Measurements from ENCODE around the gene IFIT2.
"Not testable (repeated sequence)": the region's sequence is repeated elsewhere in the genome, so short reads cannot be mapped to it uniquely, and the experiment has no call there.

IFIT2 gene

DNA sequence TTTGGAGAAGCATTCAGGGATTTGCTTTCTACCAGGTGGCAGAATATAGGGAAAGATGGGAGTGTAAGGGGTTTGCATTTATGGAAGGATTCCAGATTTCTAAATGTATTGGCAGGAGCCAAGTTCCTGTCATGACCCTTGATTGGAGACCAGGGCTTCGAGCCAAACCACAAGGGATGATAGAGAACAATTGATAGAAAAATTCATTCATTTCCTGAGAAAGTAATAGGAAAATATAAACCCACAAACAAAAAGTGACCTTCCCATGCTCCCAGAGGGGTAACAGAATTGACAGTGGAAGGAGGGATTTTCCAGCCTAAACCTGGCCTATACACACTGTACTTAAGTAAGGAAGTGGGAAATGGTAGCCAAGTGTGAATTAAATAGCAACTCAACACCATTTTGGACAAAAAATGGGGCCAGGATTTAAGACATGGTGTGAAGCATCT, 22.4 kb upstream of the IFIT2 start:
- DNase-seq (ENCODE audit: low read depth), result no peak
- no peak overlapping the region for H3K4me3 ChIP-seq (ENCODE audit: control insufficient read depth, low read depth, low read length)
- no peak for TF ChIP-seq CTCF (IDR thresholded peaks at IDR 0.05; ENCODE audit: control insufficient read depth, insufficient read depth, low read depth, low read length, missing control alignments)

DNA sequence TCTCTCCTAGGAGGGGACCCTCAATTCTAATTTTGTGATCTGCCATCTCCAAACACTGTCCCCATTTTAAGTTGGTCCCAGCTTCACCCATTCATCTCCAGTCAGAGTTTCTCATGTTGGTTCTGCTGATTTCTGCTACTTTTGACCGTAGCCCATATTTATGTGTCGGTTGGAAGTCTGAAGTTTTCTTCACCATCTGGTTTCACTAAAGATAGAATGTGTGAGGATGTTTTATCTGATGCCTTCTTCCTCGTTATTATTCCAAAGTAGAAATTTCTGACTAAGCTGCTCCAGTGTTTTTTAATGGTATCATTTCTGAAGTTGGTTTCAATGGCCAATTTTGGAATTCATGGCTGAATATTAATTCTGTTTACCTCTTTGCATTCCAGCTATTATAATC, 21.3 kb upstream of the IFIT2 start:
- no peak for TF ChIP-seq CTCF (IDR thresholded peaks at IDR 0.05; ENCODE audit: control insufficient read depth, insufficient read depth, low read depth, low read length, missing control alignments)
- no peak overlapping the region for H3K4me3 ChIP-seq (ENCODE audit: control insufficient read depth, low read depth, low read length)
- DNase-seq (ENCODE audit: low read depth), result no peak

GRCh38 chr10:89281606-89282395, 20.0 kb upstream of the IFIT2 start:
- no peak overlapping the region for H3K4me3 ChIP-seq (ENCODE audit: control insufficient read depth, low read depth, low read length)
- no peak for DNase-seq (ENCODE audit: low read depth)
- TF ChIP-seq CTCF (IDR thresholded peaks at IDR 0.05; ENCODE audit: control insufficient read depth, insufficient read depth, low read depth, low read length, missing control alignments), result no peak

DNA sequence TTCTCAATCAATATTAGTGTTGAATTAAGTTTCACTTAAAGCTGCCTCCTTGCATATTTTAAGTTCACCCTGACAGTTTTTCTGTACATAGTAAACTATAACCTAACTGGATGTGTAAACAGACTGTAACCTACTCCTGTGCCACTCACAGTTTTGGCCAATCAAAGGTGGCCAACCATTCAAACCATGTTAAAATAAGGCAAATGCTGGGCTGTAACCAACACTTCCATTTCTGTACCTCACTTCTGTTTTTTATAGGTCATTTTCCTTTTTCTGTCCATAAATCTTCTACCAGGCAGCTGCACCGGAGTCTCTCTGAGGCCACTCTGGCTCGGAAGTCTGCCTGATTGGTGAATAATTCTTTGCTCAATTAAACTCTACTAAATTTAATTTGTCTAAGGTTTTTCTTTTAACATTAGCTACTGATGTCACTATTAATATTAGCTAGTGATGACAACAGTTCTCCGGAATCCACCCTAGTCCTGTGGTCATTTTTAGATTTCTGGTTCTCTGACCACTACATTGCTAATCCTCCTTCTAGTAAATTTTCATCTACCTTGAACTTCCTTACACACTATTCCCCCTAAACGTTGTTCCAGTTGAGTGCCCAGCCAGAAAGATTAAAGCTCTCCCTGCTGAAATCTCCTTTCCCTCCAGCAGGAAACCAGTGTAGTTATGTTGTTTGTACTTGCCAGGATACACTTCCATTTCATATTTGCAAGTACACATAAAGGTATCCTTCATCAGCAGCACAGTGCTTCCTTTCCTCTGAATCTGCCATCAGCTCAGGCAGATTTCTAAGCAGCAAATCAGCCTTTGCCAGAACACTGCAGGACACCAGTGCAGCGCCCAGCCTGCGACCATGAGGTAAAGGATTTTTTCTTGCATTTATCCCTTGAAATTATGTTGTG, 18.6 kb upstream of the IFIT2 start:
- H3K4me3 ChIP-seq (ENCODE audit: control insufficient read depth, low read depth, low read length), result no peak overlapping the region
- no peak for DNase-seq (ENCODE audit: low read depth)
- no peak for TF ChIP-seq CTCF (IDR thresholded peaks at IDR 0.05; ENCODE audit: control insufficient read depth, insufficient read depth, low read depth, low read length, missing control alignments)

- DNase-seq (ENCODE audit: low read depth), result peak; percentile 83
- H3K4me3 ChIP-seq (ENCODE audit: control insufficient read depth, low read depth, low read length), result no peak overlapping the region
- TF ChIP-seq CTCF (IDR thresholded peaks at IDR 0.05; ENCODE audit: control insufficient read depth, insufficient read depth, low read depth, low read length, missing control alignments), result no peak
Measured at GRCh38 chr10:89283936-89284475, 17.8 kb upstream of the IFIT2 start.

GRCh38 chr10:89284711-89285110, 17.1 kb upstream of the IFIT2 start:
- not testable (repeated sequence) for H3K4me3 ChIP-seq (ENCODE audit: control insufficient read depth, low read depth, low read length); DNase-seq (ENCODE audit: low read depth)

DNA sequence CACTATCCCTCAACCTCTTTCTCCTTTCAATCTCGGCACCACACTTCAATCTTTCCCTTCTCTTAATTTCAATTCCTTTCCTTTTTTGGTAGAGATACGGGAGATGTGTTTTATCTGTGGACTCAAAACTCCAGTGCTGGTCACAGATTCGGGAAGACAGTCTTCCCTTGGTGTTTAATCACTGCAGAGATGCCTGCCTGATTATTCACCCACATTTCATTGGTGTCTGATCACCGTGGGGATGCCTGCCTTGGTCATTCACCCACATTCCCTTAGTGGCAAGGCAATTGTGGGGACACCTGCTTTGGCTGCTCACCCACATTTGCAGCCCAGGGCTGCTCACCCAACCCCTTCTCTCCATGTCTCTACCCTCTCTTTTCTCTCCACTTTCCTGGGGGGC, 16.5 kb upstream of the IFIT2 start:
- not testable (repeated sequence) for H3K4me3 ChIP-seq (ENCODE audit: control insufficient read depth, low read depth, low read length)

More for the DNA sequence above, 16.5 kb upstream of the IFIT2 start:
- not testable (repeated sequence) for DNase-seq (ENCODE audit: low read depth)

All from AG09309 (cell line).